IPS DF 4.7 (cell line): ENCODE results near the gene FAM227A.
"Not testable (repeated sequence)": the region's sequence is repeated elsewhere in the genome, so short reads cannot be mapped to it uniquely, and the experiment has no call there.

ENCODE experiments used
- DNase-seq: peaks from one replicate; pipeline ENCODE4 v3.0.0-alpha.2; 2013; ENCODE audit warnings: low spot score; ENCODE audit errors: extremely low read depth

The FAM227A gene

DNA sequence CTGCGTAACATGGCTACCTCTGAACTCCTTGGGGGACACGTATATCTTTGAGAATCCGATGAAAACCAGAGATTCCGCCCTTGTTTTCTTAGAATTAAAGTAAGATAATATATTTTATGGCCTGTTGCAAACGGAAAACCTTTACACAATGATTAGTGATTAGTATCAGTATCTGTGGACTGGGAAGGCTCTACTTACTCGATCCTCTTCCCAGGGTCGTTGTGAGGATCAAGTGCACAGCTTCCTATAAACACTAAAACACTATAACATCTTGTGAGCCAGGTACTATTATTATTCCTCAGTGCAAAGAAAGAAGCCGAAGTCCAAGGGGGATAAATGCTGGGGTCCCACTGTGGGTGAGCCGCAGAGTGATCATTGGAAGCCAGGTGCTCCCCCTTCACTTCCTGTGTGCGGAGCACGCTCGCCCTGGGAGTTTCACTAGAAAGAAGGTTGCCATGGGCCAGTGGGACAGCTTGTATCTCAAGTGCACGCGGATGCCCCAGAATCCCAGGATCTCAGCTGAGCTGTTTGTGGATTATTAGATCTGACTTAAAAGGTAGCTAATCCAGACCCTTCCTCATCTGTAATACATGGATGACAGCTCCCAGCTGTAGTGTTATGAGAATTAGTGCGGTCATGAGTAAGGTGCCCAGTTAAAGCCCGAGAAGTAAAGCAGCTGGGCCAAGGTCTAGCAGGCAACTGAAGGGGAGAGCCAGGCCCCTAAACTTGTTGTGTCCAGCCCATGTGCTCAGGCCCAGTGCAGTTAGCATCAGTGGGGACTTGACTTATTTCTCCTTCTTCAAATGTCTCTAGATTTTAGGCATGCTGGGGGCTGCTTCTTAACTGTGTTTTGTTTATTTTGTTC, 1.1 kb upstream of the FAM227A start:
- DNase-seq = no peak

DNA sequence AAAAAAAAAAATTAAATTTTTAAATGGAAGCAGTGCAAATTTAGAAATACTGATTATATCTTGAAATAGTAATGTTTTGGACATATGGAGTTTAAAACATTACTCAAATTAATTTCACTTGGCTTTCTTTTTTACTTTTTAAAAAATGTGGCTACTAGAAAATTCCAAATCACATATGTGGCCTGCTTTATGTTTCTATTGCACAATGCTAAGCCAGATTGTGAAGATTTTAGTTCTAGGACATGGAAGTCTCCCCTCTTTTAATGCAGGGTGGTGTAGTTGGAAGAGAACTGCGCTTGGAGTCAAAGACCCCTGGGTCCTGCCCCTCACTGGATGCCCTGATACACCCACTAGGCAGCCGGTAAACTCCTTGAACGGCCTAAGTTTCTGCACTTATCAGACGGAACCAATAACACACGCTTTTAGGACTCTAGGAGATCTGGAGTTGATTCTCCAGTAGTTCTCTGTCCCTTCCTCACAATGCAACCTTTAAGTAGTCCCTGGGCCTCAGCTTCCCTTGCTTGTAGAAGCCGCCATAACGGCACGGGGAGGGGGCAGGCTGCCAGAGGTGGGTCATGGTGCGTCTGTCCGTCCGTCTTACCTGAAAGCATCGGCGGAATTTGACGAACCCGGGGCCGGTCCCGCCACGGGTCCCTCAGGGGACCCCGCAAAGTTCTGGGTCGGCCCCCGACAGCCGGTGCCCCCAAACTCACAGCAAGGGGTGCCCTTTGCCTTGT, 505 bp downstream of the FAM227A start:
- DNase-seq = no peak

DNA sequence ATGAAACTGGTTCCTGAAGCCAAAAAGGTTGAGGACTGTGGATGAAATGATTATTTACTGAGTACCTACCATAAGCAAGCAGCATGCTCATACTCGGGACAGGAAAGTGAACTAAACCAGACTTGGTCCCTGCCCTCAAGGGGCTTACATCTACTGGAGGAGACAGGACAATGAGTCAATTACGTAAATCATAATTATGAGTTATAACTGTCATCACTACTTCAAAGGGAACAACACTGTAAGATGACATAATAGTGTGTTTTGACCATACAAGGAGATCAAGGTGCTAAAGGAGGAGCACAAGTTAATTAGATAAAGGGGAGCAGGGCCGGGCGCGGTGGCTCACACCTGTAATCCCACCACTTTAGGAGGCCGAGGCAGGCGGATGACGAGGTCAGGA, 2.5 kb downstream of the FAM227A start:
- no peak for DNase-seq

DNA sequence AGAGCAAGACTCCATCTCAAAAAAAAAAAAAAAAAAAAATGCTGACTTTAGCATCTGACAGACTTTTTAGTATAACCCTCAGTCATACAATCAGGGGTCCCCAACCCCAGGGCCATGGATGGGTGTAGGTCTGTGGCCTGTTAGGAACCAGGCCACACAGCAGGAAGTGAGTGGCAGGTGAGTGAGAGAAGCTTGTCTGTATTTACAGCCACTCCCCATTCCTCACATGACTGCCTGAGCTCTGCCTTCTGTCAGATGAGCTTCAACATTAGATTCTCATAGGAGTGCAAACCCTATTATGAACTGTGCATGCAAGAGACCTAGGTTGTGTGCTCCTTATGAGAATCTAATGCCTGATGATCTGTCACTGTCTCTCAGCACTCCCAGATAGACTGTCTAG, 3.3 kb downstream of the FAM227A start:
- no peak for DNase-seq

DNA sequence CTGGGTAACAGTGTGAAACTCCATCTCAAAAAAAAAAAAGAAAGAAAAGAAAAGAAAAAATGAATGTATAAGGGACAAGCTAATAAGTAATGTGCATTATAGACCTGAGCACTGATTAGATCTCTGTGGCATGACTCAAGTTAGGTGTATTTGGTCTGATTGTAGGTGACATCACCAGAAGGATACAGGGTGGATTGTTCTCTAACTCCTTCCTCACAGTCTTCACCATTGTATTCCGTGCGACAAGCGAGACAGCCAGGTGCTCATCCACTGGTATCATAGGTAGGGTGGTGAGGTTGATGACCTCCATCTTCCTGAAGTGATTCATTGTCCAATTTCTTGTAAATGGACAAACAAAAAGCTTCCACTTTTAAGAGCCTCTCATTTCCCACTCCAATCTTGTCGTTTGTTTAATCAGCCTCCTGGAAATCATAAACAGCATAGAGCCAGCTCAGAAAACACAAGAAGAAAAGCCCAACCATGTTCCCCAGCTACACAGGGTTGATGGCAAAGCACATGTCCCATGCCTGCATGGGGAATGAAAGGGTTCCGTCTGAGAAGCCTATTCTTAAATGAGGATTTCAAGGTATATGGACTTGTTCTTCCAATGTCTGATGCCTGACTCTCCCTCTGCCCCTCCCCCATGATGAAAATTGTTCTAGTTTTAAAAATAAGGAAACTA, 6.2 kb downstream of the FAM227A start:
- DNase-seq = no peak

DNA sequence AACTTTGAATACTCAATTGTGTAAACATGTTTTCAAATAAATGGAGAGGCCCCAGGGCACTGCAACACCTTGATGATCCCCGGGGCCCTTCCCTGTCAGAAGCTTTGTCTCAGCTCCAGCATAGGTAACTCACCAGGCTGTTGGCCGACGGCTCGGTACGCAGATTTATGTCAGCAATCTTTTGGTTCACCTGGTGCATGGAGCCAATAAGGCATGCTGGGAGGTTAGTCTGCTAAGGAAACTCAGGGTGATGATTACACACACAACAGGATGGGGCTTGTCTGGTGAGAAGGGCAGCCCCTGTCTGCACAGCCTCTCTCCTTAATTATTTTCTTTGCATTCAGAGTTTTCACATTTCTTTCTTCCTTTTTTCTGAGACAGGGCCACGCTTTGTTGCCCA, 10.8 kb downstream of the FAM227A start:
- DNase-seq = no peak

DNA sequence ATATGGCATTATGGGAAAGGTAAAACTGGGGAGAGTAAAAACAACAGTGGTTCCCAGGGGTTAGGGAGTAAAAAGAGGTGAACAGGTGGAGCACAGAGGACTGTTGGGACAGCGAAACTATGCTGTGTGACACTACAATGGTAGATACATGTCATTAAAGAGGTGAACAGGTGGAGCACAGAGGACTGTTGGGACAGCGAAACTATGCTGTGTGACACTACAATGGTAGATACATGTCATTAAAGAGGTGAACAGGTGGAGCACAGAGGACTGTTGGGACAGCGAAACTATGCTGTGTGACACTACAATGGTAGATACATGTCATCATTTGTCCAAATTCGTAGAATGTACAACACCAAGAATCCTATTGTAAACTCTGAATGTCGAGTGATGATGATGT, 11.9 kb downstream of the FAM227A start:
- not testable (repeated sequence) for DNase-seq

DNA sequence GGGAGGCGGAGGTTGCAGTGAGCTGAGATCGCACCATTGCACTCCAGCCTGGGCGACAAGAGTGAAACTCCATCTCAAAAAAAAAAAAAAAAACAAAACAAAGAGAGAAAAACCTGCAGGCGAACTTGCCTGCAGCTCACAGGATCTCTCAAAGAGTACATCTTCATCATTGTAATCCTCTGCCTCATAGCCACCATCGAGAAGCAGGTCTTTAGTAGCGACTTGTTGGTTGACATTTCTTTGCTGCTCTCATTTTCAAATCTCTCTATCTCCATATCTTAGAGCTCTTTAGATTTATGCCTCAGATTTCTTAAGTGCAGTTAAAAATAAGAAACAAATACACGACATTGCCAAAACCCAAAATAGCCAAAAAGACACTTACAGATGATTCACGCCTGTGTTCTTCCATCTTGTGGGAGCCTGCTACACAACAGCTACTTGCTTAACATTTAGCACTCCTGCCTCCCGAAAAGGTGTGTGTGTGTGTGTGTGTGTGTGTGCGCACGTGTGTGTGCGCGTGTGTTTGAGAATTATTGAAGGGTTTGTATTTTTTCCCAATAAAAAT, 14.6 kb downstream of the FAM227A start:
- no peak for DNase-seq

DNA sequence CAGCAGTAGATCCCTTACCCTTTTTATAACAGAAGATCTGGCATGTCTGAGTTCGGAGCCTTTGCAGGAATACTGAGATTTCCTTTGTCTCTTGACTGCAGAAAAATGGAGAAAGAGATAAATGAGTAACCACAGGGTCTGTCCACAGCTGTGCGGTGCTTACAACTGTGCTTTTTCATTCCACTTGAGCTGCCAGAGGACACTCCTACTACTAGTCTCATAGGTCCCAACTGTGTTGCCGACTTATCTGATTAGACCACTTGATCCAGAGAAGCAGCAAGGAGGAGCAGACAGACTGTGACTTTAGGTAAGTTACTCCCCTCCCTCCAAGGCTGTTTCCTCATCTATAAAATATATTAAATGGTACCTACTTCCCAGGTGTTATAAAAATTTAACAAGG, 17.5 kb downstream of the FAM227A start:
- no peak for DNase-seq

DNA sequence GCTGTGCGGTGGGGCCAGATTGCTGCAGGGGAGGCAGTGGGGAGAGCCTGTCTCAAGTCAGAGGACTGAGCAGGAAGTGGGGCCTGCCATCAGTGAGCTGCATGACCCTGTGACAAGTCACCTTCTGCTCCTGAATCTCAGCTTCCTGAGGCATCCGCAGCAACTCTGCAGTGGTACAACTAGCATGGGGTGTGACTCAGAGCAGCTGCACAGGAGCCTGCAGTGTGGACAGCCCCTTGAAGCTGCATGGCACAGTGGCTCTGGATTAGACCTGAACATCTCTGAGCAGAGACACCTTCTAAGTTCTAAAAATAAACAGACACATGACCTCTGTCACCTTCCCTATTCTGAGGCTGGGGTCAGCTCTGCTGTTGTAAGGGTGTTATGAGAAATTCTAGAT, 18.0 kb downstream of the FAM227A start:
- DNase-seq = no peak

DNA sequence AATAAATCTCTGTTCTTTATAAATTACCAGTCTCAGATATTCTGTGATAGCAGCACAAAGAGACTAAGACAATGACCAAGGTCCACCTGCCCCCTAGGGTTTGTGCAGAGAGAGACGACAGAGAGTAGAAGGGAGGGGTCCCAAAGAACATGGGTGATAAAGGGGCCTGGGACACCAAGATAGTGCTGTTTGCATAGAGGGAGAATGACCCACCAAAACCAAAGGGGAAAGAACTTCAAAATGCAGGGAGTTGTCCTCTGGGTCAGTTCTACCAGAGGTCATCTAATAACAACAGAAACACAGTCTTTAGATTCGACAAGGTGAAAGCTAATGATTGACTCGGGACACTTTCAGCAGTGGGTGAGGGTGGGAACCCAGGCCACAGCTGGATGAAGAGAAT, 23.7 kb downstream of the FAM227A start:
- no peak for DNase-seq

DNA sequence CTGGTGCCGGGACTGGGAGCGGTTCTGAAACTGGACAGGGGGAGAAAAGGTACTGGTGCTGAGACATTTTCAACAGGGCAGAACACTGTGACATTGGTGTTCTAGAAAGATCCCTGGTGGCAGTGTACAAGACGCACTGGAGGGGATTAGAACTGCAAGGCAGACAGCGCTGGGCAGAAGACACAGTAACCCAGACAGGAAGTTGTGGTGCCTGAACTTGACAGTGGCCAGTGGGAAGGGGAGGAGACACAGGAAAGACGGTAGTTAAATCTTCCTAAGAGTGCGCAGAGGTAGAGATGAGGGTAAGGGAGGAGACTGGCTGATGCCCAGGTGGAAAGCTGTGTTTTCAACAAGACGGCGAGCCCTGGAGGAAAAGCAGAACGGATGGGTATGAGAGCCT, 24.5 kb downstream of the FAM227A start:
- no peak for DNase-seq

DNA sequence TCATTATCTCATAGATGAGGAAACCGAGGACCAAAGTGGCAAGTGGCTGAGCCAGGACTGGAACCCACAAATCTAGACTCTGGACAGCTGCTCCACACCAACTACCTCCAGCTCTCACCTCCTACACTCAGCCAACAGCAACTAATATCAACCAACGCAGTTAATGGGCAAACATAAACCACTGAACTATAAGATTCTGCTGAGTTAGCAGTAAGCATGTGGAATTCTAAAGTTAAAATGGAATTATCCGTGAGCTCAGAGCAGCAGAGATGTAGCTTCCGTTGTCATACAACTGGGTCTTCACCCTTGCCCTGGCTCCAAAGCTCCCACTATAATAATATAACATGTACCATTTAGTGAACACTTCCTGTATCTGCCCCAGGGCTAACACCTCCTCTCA, 27.1 kb downstream of the FAM227A start:
- DNase-seq = no peak

DNA sequence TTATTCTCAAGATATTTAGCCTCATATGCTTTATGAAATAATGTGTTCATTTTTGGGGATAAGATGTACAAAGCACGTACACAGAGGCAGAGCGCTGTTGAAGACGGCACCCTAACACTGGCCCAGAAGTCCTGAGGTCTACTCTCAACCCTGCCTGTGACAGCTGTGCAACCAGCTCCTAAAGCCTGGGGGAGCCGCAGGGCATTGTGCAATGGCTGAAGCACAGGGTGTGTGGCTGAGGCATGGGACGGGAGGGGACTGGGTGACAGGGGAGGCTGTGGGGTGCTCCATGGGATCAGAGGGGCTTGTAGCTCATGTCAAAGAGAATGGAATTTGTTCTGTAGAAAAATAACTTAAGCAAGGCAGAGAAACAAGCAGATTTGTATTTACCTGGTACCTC, 27.7 kb downstream of the FAM227A start:
- DNase-seq = no peak

DNA sequence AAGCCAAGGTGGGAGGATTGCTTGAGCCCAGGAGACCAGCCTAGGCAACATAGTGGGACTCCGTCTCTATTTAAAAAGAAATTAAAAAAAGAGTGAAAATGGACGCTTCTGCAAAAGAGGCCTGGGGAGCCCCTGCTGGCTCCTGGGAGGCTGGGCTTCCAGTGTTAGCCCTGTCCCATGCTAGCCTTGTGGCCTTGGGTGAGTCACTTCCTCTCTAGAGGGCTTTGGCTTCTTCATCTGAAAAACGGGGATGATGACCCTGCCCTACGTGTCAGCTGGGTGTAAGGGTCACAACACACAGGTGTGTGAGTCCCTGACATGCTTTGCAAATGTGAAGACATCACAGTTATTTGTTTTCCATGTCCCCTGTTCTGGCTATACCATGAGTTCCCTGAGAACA, 32.8 kb downstream of the FAM227A start:
- no peak for DNase-seq

DNA sequence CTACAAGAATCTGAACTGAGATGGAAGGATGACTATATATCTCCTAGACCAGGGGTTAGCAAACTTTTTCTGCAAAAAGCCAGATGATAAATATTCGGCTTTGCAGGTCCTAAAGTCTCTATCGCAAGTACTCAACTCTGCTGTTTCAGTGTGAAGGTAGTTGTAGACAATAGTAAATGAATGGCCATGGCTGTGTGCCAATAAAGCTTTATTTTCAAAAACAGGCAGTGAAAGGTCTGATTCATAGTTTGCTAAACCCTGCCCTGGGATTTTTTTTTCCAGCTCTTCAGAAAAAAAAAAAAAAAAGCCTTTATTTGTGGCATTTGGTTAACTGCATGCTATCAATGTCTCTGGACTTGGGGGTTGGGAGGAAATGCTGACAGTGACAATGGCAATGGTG, 37.5 kb downstream of the FAM227A start:
- DNase-seq = no peak

DNA sequence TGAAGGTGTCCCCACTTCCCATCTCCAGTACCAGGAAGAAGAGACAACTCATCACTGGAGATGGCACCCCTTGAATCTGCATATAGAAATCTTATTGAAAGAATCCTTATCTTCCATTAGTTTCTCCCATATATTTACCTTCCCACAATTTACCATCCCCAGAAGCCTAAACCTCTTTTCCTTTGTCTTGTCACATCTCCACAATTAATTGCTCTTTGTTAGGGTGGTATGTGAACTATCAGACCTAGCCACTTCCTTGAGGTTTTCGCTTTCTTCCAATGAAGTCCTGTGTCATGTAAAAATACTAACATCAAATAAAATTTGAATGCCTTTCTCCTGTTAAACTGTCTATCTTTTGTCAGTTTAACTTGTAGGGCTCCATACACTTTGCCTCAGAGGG, 37.9 kb downstream of the FAM227A start:
- DNase-seq = no peak

DNA sequence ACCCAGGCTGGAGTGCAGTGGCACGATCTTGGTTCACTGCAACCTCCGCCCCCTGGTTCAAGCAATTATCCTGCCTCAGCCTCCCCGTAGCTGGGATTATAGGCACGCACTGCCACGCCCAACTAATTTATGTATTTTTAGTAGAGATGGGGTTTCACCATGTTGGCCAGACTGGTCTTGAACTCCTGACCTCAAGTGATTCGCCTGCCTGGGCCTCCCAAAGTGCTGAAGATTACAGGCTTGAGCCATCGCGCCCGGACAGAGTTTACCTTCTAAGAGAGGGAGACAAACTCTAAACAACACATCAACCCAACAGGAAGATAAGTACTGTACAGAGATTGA, 41.2 kb downstream of the FAM227A start:
- not testable (repeated sequence) for DNase-seq

DNA sequence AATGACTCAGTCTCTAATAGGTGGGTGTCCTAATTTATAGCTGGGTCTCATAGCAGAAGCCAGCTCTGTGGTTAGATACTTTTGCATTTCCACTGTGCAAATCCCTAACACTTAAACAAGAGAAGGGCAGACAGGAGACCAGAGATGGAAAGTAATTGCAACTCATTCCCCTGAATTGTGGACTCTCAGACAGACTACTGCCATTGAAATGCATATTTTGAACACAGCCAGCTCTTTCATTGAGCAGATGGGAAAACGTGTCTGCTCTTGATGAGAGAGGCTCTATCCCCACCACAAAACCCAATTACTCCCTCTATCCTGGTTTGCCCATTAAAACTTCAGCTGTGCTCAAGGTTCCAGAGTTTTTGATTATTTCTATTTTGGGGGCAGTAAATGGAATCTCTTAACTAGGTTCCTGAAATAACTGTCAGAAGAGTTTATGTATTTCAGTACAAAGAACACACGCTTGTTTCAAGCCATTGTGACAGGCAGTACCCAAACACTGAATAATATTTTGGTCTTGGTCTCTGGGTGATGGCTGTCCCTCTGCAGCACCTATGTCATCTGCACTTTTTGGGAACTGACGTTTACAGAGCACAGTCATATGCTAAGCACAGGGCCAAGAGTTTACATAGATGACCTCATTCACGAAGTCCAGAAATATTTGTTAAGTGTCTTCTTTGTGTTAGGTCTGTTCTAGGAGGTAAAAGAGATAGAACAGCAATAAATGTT, 41.7 kb downstream of the FAM227A start:
- no peak for DNase-seq

DNA sequence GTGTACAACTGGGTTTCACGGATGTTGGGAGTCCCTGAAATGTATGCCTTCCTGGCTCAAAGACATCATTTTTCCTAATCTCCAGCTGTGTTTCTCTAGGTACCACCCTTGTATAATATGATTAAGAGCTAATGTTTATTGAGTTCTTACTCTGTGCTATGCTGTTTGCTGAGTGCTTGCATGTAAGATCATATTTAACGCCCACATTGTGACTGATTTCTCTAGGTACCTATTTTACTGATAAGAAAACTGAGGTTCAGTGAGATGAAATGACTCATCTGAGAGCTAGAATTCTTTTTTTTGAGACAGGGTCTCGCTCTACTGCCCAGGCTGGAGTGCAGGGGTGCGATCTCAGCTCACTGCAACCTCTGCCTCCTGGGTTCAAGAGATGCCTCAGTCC, 42.6 kb downstream of the FAM227A start:
- no peak for DNase-seq

DNA sequence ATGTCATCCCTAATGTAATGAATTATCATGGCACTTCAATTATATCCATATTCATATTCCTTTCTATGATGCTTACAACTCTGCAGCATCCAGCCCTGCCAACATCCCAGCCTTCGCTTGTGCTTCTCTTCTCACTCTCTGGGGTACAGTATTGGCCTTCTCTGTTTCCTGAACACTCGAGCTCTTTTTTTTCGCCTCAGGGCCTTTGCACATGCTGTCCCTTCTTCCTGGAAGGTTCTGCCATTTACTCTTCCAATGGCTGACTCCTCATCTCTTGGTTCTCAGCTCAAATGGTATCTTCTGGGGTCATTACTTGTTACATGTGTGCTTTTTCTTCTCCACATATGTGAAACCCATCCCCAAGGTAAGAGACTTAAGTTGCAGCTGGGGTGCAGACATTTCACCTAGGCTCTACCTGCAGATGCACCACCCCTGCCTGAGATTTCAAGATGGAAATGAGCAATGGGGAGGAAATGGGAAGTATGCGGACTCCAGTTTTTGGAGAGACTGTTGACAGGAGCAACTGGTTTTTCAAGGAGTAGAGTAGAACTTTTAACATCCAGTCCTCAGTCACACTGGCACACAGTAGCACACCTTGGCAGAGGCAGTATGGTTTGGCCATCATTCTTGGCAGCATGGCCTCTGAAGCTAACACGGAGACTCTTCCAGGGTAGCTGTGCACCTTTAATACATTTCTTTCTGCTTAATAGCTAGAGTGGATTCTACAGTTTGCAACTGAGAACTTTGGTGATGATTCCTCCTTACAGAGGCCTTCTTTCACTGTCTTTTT, 43.8 kb downstream of the FAM227A start:
- no peak for DNase-seq
